GM19455 (cell line): Measurements from ENCODE around the gene ZSCAN29.
"Not testable (repeated sequence)": the region's sequence is repeated elsewhere in the genome, so short reads cannot be mapped to it uniquely, and the experiment has no call there.

ENCODE experiments used
- ATAC-seq: cut with Tn5 transposase; IDR thresholded peaks from one replicate; pipeline ENCODE4 v1.9.1; 2021; ENCODE audit not compliant: unreplicated experiment

The ZSCAN29 gene

DNA sequence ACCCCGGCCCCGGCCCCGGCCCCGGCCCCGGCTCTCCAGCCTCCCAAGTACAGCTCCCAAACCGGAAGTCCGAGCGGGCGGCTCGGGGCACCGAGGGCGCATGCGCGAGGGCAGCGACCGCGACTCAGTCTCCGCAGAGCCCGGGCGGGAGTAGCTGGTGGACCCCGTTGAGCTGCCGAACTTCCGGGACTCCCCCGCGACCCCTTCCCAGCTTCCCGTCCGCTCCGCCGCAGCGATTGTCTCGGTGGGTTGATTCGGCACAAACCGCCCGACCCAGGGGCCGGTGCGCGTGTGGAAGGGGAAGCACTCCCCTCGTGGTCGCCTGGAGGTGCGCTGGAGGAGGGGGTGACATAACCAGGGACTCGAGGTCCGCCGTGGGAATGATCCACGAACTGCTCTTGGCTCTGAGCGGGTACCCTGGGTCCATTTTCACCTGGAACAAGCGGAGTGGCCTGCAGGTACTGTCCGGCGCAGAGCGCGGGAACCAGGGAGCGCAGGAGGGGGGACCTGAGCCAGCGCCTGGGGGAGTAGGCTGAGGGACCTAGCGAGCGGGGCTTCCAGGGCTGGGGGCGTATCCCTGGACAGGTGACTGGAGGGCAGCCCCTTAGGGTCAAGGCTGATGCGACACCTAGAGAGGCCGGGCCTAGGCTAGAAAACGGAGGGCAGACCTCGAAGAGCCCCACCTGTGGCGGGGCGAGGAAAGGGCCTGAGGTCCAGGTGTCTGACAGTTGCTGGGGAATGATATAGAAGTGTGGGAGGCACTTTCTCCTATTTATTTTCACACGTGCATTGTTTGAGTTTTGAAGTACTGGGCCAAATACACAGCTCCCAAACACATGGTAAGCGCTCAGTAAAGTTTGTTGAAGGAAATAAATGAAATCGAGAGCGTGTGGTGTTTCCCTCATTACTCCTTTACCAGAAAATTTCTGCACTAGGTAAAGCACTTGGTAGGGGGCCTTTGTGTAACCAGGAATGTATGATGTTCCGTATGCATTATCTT is at the start of gene ZSCAN29, which contains the start of gene TUBGCP4:
TSS of gene ZSCAN29 (minus strand) at position 69 of the 1,000 bp plus-strand sequence. CDS start 1,130 bp downstream, outside the sequence.
TSS of gene TUBGCP4 (plus strand) at position 127 of the 1,000 bp plus-strand sequence. CDS start at position 381, 254 bp downstream.
- ATAC-seq: peak; percentile 78

DNA sequence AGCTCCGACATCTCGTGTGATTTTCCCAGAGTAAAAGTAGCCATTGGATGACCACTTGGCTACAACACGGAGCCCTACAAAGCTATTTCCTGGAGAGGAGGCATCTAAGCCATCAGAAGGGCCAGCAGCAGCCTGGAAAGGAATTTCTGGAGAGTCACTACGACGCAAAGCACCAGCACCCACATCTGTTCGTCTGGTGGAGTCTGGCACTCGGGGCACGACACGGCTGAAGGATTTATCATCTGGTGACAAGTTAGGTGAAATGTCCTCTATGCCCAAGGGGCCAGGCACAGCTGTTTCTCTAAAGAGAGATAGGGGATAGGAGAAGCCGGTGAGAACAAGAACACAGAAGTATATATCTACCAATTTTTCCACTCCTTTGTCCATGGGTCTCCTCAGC is 49.6 kb upstream of the ZSCAN29 start:
- ATAC-seq: no peak

DNA sequence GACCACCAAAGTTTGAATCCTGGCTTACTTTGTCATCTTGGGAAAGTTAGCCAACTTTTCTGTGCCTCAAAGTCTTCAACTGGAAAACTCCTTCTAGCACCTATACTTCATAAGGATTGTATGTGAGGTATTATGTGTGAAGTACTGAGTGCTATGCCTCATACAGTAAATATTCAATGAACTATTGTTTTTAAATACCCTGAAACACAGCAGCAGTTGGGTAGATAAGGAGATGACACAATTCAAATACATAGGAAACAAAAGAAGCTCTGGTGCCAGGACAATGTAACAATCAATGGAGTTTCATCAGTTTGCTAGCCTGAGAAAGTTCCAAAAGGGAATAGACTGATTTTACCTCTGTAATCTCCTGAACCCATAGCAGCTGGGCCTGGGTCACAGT is 43.4 kb upstream of the ZSCAN29 start:
- no peak for ATAC-seq

DNA sequence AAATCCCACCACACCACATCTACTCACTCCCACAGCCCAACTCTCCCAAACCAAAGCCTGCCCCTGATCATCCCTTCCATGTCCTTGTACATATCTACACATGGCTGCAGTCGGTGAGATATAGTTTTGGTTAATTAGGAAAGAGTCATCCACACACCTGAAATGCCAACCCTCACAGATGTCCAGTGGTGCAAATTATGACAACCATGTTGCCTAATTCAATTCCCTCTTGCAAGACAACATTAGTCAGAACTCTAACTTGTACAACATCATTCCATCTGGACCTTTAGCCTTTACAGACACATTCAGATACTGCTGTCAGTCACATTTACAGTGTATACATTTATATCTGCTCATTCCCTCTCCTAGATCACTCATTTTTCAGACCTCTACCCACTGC is 41.3 kb upstream of the ZSCAN29 start:
- no peak for ATAC-seq

DNA sequence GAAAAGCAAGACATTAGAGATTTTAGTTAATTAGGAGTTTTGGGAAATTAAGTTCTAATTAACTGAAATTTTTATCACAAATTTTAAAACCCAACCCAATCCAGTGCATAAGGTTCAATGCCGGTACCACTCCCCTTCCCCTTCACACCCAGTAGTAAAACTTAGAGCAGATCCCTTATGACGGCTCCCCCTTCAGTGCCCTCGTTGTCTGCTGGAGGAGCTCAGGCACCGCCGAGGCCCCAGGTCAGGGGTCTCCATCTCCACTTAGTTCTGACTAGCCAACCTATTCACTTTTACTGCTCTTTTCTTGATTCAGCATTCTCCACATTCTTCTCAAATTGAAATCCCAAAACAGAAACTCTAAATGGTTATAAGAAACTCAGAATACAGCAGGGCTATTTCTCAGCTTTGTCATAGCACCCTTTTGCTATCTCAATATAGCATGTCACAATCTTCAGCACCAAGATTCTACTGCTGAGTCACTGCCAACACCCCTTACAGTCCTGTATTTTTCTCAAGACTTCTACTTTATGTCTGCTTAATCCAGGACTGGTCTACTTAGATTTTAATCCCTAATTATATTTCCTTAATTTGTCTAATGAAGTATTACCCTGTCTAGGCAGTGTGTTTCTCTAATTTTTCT is 39.9 kb upstream of the ZSCAN29 start:
- no peak for ATAC-seq

DNA sequence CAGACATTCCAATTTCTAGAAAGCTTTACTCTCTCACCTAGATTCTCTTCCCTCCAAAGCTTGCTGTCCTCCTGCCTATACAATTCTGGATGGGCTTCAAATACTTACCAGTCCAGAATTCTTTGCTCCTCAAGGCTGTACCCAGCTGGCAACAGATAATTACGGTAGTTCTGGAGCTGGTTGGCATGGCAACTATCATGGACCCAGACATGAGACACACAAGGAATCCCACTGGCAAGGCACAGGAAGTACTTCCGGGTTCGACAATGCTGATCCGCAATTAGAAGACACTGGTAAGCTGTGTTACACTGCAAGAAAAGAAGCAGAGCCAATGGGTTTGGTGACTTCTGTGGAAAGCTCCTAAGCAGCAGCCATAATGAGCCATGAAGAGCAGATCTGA is 37.9 kb upstream of the ZSCAN29 start:
- no peak for ATAC-seq

DNA sequence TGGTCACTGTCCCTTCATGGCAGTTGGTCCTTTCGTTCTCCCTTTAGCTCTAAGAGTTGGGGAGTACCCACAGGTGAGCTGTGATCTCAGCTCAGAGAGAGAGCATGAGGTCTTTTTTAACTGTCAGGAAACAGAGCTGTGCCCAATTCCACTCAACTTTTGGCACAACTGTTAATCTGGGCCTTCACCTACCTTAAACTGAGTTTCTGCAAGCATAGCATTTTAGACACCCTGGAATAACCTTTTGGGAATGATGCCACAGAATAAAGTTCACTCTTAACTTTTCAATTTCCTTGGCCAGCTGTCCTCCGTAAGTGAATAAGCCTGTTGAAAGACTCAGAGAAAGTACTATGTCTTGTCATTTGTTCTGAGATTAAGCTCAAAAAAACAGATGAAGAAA is 36.0 kb upstream of the ZSCAN29 start:
- no peak for ATAC-seq

DNA sequence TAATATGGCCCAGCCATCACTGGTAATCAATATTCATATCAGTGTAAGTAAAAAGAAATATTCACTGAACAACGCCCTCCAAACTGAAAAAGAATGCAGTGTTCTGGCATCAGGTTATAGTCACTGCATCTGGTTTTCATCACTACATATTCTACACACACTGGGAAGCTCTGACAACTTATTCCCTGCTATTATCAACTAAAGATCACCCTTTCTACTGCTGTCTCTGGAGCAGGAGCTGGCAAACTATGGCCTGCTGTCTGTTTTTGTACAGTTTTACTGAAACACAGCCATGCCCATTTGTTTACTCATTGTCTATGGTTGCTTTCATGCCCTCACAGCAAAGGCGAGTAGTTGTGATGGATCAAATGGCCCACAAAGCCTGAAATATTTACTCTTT is 35.3 kb upstream of the ZSCAN29 start:
- ATAC-seq: no peak

DNA sequence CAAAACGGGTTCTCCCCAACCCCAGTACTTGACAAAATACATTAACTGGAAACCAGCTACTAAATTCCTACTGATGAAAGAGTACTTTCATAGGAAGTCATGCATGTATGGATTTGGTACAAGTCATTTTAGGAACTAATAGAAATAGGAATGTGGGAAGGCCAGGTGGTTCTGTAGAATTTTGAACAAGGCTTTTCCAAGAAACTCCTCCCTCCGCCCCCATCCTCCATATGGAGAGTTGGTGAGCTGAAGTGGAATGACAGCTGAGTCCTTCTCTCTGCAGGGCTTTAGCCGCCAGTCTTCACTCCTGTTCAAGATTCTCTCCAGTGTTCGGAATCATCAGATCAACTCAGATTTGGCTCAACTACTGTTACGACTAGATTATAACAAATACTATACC is 33.3 kb upstream of the ZSCAN29 start:
- no peak for ATAC-seq

DNA sequence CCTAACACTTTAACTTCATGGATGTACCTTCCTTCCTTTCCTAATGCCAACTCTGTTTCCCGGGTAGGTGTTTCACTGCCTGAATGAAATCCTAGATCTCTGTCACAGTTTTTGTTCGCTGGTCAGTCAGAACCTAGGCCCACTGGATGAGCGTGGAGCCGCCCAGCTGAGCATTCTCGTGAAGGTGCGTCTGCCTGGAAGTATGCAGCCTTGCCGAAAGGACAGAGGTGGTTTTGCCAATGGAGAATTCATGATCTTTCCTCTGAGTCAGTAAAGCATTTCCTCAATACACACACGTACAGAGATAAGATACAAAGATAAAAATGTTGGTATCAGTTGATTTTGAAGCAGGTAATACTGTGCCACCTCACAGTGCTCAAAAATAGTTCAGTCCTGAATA is 32.8 kb upstream of the ZSCAN29 start:
- no peak for ATAC-seq

DNA sequence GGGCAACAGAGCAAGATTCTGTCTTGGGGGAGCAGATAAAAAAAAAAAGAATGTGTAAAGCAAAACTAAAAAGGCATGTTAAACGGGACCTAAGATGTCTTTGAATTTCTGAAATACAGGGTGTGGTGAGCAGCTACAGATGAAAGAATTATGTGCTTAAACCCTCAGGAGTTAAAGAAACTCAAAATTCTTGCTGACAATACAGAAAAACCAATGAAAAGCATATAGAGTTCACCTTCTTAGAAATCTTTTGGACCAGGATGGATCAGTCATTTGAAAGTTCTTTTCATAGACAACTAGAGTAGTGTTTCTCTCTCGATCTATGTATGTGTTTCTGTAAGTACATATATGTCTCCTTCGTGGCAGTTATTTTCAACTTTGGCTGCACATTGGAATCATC is 31.4 kb upstream of the ZSCAN29 start:
- no peak for ATAC-seq

DNA sequence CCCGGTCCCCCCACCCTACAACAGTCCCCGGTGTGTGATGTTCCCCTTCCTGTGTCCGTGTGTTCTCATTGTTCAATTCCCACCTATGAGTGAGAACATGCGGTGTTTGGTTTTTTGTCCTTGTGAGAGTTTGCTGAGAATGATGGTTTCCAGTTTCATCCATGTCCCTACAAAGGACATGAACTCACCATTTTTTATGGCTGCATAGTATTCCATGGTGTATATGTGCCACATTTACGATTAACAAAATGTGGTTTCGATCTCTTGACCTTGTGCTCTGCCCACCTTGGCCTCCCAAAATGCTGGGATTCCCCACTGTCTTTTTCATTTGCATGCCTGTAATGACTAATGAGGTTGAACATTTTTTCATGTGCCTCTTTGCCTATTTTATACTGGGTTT is 22.7 kb upstream of the ZSCAN29 start:
- not testable (repeated sequence) for ATAC-seq

DNA sequence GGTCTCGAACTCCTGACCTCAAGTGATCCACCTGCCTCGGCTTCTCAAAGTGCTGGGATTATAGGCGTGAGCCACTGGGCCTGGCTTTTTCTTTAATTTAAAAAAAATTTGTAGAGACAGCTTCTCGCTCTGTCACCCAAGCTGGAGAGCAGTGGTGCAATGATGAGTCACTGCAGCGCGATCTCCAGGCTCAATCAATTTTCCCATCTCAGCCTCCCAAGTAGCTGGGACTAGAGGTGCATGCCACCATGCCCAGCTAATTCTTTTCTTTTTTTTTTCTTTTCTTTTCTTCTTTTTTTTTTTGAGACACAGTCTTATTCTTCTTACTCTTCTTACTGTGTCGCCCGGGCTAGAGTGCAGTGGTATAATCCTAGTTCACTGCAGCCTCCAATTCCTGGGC is 19.9 kb upstream of the ZSCAN29 start:
- ATAC-seq: no peak

DNA sequence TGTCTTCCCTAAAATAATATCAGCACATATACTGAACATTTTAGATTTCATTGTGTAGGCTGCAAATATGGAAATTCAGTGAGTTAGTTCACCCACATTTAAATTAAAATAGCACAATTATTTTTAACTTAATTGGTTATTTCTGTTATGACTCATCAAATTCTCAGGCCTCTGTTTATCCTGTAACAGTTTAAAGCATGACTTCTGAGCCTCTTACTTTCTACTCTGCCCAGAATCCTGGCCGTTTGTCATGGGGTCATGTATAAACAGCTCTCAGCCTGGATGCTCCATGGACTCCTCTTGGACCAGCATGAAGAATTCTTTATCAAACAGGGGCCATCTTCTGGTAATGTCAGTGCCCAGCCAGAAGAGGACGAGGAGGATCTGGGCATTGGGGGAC is 12.2 kb upstream of the ZSCAN29 start:
- ATAC-seq: no peak

DNA sequence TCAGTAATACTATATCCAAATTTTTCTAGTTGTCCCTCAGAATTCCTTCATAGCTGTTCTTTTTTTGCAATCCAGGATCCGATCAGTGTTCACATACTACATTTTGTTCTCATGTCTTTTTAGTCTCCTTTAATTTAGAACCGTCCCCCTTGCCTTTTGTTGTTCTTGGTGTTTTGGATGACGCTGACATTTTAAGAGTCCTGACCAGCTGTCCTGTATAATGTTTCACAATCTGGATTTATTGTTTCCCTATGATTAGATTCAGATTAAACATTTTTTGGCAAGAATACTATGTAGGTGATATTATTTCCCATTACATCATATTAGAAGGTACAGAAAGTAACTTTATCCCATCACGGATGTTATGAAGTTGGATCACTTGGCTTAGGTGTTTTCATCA is 11.5 kb upstream of the ZSCAN29 start:
- no peak for ATAC-seq

DNA sequence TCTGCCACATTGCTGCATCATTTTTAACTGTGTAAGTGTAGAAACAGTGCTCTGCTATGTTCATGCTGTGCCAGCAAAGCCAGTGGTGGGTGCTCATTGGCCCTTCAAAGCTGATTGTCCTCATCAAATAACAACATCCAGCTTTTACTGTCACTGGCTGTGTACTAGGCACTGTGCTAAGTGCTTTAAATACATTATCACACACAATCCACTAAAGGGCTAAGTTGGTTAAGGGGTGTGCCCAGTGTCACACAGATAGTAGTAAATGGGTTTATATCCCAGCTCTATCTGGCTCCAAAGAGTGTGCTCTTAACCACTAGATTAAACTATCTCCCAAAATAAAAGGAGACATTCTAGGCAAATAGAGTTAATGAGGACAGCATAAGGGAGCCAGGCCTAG is 7.8 kb upstream of the ZSCAN29 start:
- ATAC-seq: no peak

DNA sequence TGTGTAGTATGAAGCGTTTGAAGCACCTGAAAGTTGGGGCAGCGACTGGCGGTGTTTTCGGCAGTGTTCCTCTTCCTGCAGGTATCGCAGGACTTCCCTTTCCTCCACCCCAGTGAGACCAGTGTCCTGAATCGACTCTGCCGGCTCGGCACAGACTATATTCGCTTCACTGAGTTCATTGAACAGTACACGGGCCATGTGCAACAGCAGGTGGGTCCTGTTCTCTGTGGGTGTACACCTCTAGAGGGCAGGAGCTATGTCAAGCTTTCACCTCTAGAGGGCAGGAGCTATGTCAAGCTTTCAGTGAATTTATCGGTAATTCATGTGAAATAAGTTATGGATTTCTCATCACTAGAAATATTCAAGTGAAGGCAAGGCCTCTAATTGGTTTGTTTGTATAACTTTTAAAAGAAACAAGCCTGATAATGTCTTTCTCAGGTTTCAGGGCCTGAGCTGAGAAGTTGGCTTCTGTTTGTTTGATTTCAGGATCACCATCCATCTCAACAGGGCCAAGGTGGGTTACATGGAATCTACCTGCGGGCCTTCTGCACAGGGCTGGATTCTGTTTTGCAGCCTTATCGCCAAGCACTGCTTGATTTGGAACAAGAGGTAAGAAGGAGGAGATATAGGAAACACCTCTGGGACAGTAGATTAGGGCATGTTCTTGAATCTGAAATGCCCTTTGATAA is 5.3 kb upstream of the ZSCAN29 start:
- no peak for ATAC-seq

DNA sequence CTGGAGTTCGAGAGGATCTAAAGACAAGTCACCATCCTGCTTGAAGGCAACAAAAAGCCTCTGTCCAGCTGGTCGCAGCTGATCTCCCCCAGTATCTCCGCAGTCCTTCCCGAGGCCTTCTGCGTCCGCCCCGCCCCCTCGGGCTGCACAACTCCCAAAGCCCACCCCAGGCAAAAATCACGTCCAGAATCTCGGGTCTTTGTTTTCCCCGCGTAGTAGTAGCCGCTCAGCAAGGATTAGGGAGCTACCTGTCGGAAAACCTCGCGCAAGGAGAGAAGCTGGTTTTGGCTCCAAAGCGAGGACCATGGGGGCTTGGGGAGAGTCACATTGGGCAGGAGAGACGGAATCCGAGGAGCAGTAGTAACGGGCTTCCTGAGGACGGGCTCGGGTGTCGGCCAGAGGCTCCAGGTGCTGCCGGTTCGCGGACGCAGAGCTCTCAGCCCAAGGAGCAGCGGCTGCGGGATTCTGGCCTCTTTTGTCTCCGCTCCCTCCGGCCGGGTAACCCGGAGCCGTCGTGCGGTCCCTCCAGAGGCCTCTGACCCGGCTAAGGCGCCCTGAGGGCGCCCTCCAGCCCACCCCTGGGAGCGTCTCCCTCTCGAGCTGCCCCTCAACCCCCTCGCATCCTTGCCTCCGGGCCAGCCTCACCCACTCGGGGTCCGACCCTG is 401 bp downstream of the ZSCAN29 start:
- peak; percentile 49 for ATAC-seq

DNA sequence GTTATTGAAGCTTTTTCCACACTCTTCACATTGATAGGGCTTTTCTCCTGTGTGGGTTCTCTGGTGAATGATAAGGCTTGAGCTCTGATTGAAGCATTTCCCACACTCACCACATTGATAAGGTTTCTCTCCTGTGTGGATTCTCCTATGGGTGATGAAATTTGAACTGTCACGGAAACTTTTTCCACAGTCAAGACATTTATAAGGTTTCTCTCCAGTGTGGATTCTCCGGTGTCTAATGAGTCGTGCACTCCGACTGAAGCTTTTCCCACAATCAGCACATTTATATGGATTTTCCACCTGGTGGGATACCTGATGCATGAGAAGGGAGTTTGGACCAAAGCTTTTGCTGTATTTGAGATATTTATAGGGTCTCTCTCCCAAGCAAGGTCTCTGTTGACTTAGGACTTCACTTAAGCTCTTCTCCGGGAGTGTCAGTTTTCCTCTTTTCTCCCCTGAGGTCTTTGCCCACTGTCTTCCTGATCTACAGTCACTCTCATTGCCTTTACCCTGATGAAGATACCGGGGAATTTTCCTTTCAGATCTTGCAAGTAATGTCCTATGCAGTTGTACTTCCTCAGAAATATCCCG is 9.4 kb downstream of the ZSCAN29 start:
- no peak for ATAC-seq

DNA sequence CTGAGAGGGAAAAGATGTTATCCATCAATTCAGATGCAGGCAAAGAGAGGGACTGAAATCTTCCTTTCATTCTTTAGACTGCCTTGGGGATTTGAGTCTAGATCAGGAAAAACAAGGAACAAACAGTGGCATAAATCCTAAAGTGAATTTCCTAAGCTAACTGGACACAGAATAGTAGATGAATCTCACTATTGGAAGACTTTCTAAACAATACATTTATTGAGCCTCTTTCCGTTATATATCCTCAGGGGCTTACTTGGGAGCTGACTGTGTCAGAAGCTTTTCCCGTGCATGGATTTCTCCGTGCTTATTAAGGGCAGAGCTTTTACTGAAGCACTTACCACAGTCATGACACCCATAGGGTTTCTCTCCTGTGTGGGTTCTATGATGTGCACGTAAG is 10.0 kb downstream of the ZSCAN29 start:
- no peak for ATAC-seq
